LNCaP clone FGC (cell line): ENCODE data around the gene DNPH1.

ENCODE experiments used
- DNase-seq: peaks from one replicate; pipeline ENCODE4 v3.0.0-alpha.2; 2011; ENCODE audit warnings: low read depth
- H3K4me3 ChIP-seq: 2 replicates; pipeline ENCODE4 v1.5.1; 2011; ENCODE audit warnings: mild to moderate bottlenecking, low read depth, low read length, control low read depth
- CTCF ChIP-seq: IDR thresholded peaks from 2 replicates; pipeline ENCODE4 v1.5.1; 2012; ENCODE audit warnings: mild to moderate bottlenecking; ENCODE audit not compliant: control insufficient read depth, insufficient read depth; ENCODE audit errors: extremely low read depth

Gene DNPH1

GRCh38 chr6:43188426-43188825 lies 40.9 kb downstream of the DNPH1 start:
- H3K4me3 ChIP-seq = no peak overlapping the region
- no peak for DNase-seq
- no peak for TF ChIP-seq CTCF

- no peak for DNase-seq
- H3K4me3 ChIP-seq = no peak overlapping the region
- TF ChIP-seq CTCF = no peak
Measured at GRCh38 chr6:43187821-43188220, 41.5 kb downstream of the DNPH1 start.

GRCh38 chr6:43186706-43187105 lies 42.6 kb downstream of the DNPH1 start:
- H3K4me3 ChIP-seq = no peak overlapping the region
- DNase-seq = no peak
- TF ChIP-seq CTCF = no peak

GRCh38 chr6:43186019-43186418 lies 43.3 kb downstream of the DNPH1 start:
- no peak for DNase-seq
- no peak for TF ChIP-seq CTCF
- no peak overlapping the region for H3K4me3 ChIP-seq

GRCh38 chr6:43185391-43185985 lies 43.8 kb downstream of the DNPH1 start:
- DNase-seq = no peak
- TF ChIP-seq CTCF = no peak
- H3K4me3 ChIP-seq = no peak overlapping the region

- TF ChIP-seq CTCF = no peak
Measured at GRCh38 chr6:43184268-43184985, 44.9 kb downstream of the DNPH1 start.

GRCh38 chr6:43183441-43183840 lies 45.8 kb downstream of the DNPH1 start:
- no peak for DNase-seq
- no peak overlapping the region for H3K4me3 ChIP-seq
- TF ChIP-seq CTCF = no peak

More at GRCh38 chr6:43184268-43184985, 44.9 kb downstream of the DNPH1 start:
- no peak overlapping the region for H3K4me3 ChIP-seq
- DNase-seq = no peak
